HUES64 (cell line): ENCODE data around the gene OR11H7. TPM values are rescaled to one million over a fixed set of nuclear protein-coding genes. Genes with fewer than 3 reads are reported as not detected.
"Not testable (repeated sequence)": the region's sequence is repeated elsewhere in the genome, so short reads cannot be mapped to it uniquely, and the experiment has no call there.

Source experiments
- H3K27ac ChIP-seq: 2 replicates; pipeline ENCODE4 v1.7.0; 2013; ENCODE audit warnings: low read depth, low read length, inconsistent platforms
- H3K27me3 ChIP-seq: 2 replicates; pipeline ENCODE4 v1.6.1; 2013; ENCODE audit warnings: mild to moderate bottlenecking, low read length; ENCODE audit not compliant: insufficient read depth
- H3K36me3 ChIP-seq: 2 replicates; pipeline ENCODE4 v1.6.1; 2013; ENCODE audit warnings: mild to moderate bottlenecking, low read length; ENCODE audit not compliant: insufficient read depth
- H3K4me1 ChIP-seq: 2 replicates; pipeline ENCODE4 v1.6.1; 2013; ENCODE audit warnings: mild to moderate bottlenecking, low read length, moderate library complexity; ENCODE audit not compliant: insufficient read depth
- H3K4me3 ChIP-seq: 2 replicates; pipeline ENCODE4 v1.5.1; 2013; ENCODE audit warnings: mild to moderate bottlenecking, low read length, moderate library complexity
- H3K9ac ChIP-seq: 2 replicates; pipeline ENCODE4 v1.6.1; 2013; ENCODE audit warnings: mild to moderate bottlenecking, low read depth, low read length
- H3K9me3 ChIP-seq: 2 replicates; pipeline ENCODE4 v1.6.1; 2013; ENCODE audit warnings: low read depth, low read length; ENCODE audit not compliant: insufficient read depth
- WGBS: fragments of 150-250, 120-280 bp; methylation state at CpG from one replicate; pipeline ENCODE4 v1.1.7; 2013; ENCODE audit warnings: missing lambda C conversion rate; 5-methylcytosine and 5-hydroxymethylcytosine counted together
- polyA plus RNA-seq, 2 experiments: library from polyadenylated mRNA; stranded (reverse); fragments of 50-300 nt; gene quantifications; one replicate each; pipeline ENCODE4 v1.2.3, GENCODE V29; 2013

OR11H7 gene
- polyA plus RNA-seq (2013, experiment 1 of 2) = not detected
- not detected for polyA plus RNA-seq (2013, experiment 2 of 2)

DNA sequence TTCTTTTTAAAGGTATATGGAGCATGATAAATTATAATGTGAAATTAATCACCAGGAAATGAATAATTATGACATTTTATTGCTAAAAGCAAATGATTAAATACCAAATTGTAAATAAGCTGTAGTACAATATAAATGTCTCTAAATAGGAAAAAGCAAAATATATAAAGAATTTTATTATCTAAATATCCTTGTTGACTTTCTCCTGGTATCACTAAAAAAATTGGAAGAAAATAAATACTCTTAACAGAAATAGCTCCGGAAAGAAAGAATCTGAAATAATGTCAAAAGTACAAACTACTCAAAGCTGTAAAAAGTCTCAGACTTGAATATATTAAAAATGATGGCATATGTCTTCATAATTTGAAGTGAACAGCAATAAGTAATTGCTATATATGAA, at the start of gene OR11H7:
Gene OR11H7 (plus strand): TSS at position 301 of the 400 bp plus-strand sequence.
- WGBS = no CpG with 5 or more reads among the region's 1 CpG
- H3K27me3 ChIP-seq = no peaks in the 10 kb centered on the region
- H3K9ac ChIP-seq = no peak within 1 kb of the TSS
- peaks cover 65% of the 10 kb centered on the region for H3K9me3 ChIP-seq
- H3K36me3 ChIP-seq = no peaks in the 10 kb centered on the region
- no peaks in the 10 kb centered on the region for H3K4me1 ChIP-seq
- H3K4me3 ChIP-seq = no peak within 1 kb of the TSS
- no peak within 1 kb of the TSS for H3K27ac ChIP-seq

DNA sequence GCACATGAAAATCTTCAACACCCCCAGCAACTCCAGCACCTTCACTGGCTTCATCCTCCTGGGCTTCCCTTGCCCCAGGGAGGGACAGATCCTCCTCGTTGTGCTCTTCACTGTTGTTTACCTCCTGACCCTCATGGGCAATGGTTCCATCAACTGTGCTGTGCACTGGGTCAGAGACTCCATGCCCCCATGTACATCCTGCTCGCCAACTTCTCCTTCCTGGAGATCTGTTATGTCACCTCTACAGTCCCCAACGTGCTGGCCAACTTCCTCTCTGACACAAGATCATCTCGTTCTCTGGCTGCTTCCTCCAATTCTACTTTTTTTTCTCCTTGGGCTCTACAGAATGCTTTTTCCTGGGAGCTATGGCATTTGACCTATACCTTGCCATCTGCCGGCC, 49.6 kb upstream of the OR11H7 start:
- Histone ChIP-seq H3K4me1 (no peaks in the 10 kb centered on the region), H3K36me3 (no peaks in the 10 kb centered on the region), H3K27ac (no peak overlapping the region), H3K4me3 (no peak overlapping the region), H3K9me3 (peaks cover 92% of the 10 kb centered on the region), H3K27me3 (no peaks in the 10 kb centered on the region), H3K9ac (no peak overlapping the region)
- 58% methylated on average over 5 of the region's 5 CpGs for WGBS

DNA sequence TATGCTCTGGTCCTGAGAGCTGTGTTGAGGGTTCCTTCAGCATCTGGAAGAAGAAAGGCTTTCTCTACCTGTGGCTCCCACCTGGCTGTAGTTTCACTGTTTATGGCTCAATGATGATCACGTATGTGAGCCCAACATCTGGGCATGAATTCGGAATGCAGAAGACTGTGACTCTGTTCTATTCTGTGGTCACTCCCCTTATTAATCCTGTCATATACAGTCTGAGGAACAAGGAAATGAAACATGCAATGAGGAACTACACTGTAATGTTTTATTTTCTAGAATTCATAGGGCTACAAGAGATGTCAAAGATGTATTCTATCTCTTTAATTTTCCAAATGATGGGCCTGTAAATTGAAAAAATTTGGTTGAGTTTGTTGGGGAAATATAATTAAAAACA, 48.9 kb upstream of the OR11H7 start:
- H3K27ac ChIP-seq = no peak overlapping the region
- H3K27me3 ChIP-seq = no peaks in the 10 kb centered on the region
- H3K9ac ChIP-seq = no peak overlapping the region
- no peak overlapping the region for H3K4me3 ChIP-seq
- no peaks in the 10 kb centered on the region for H3K36me3 ChIP-seq
- peaks cover 96% of the 10 kb centered on the region for H3K9me3 ChIP-seq
- H3K4me1 ChIP-seq = no peaks in the 10 kb centered on the region
- 79% methylated on average over 2 of the region's 2 CpGs for WGBS

DNA sequence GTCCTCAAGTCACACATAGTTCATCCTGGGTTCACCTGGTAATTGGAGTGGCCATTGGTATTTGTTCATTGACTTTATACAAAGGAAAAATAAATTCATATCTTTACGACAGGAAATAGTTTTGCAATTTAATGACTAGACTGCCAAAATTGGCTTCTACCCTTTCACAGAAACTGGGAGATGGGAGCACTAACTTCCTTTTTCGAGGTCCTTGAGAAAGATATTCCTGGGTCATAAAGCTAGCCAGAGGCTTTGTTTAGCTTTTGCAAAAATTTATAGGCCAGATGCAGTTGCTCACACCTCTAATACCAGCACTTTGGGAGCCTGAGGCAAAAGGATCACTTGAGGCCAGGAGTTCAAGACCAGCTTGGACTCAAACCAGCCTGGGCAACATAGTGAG, 48.3 kb upstream of the OR11H7 start:
- no peak overlapping the region for H3K9ac ChIP-seq
- peaks cover 92% of the 10 kb centered on the region for H3K9me3 ChIP-seq
- no peak overlapping the region for H3K4me3 ChIP-seq
- H3K4me1 ChIP-seq = no peaks in the 10 kb centered on the region
- 83% methylated on average over 2 of the region's 2 CpGs for WGBS
- no peaks in the 10 kb centered on the region for H3K27me3 ChIP-seq
- no peaks in the 10 kb centered on the region for H3K36me3 ChIP-seq
- H3K27ac ChIP-seq = no peak overlapping the region

DNA sequence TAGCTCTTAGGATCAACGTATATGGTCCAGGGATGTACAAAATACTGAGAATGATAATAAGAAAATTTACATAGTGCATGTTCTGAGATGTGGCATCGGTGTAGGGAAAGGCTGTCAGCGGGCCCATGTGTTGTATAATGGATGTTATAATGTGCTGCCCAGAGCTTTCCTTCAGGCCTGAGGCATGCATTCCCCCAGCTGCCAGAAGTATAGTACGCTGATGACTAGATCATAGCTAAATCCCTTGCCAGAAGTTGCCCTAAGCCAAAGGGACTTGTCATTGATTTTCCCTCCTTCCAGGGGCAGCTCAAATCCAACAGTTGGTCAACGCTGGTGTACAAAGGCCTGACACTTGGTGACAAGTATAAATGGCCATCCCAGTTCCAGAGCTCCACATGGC, 44.6 kb upstream of the OR11H7 start:
- Histone ChIP-seq H3K4me3 (no peak overlapping the region), H3K9me3 (peaks cover 93% of the 10 kb centered on the region), H3K9ac (no peak overlapping the region), H3K27me3 (no peaks in the 10 kb centered on the region), H3K36me3 (no peaks in the 10 kb centered on the region), H3K4me1 (no peaks in the 10 kb centered on the region), H3K27ac (no peak overlapping the region)
- WGBS = 63% methylated on average over 5 of the region's 5 CpGs

DNA sequence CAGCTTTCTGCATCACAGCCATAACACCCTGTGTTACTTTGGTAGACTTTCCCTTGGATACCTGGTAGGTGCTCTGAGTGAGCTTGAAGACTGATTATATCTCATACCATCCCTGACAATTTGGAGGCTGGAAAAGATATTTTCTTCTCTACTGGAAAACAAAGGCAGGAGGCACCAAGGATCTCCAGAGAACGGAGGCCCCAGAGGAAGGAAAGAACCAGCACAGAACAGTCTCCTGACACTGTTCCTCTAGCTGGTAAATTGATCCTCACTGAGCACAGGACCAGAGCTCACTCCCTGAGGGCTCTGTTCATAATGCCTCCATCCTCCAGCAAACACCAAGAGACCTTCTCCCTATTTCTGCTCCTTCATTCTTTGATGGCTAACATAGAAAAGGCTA, 38.2 kb upstream of the OR11H7 start, which contains the start of gene OR11G2:
Gene OR11G2 (plus strand): TSS at position 301 of the 400 bp plus-strand sequence. CDS start 6,542 bp downstream, outside the sequence.
- WGBS = 44% methylated on average over 1 of the region's 1 CpG
- Histone ChIP-seq H3K9ac (no peak within 1 kb of the TSS), H3K4me3 (no peak within 1 kb of the TSS)

DNA sequence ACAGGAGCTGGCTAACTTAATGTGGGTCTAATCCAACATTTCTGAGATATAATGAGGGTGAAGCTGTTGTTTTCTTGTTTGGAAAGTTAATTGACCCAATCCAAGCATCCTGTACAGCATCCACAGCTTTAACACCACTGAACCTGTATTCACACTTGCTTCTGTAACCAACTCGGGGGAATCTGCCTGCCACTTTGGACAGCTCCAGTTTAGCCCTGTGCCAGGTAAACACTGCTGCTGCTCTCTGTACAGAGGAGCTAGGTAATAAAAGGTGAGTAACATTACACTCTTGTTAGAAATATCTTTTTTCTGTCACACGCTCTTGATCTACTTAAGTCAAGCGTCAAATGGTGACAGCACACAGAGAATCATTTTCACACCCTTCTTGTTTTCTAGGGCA, 37.4 kb upstream of the OR11H7 start:
- H3K4me1 ChIP-seq = no peaks in the 10 kb centered on the region
- no peak overlapping the region for H3K27ac ChIP-seq
- no peaks in the 10 kb centered on the region for H3K36me3 ChIP-seq
- WGBS = 81% methylated on average over 3 of the region's 3 CpGs
- no peak overlapping the region for H3K9ac ChIP-seq
- peaks cover 96% of the 10 kb centered on the region for H3K9me3 ChIP-seq
- H3K27me3 ChIP-seq = no peaks in the 10 kb centered on the region
- no peak overlapping the region for H3K4me3 ChIP-seq

More for the DNA sequence above, 38.2 kb upstream of the OR11H7 start, which contains the start of gene OR11G2:
- H3K36me3 ChIP-seq = no peaks in the 10 kb centered on the region
- H3K4me1 ChIP-seq = no peaks in the 10 kb centered on the region
- no peaks in the 10 kb centered on the region for H3K27me3 ChIP-seq
- H3K27ac ChIP-seq = no peak within 1 kb of the TSS
- H3K9me3 ChIP-seq = peaks cover 96% of the 10 kb centered on the region

DNA sequence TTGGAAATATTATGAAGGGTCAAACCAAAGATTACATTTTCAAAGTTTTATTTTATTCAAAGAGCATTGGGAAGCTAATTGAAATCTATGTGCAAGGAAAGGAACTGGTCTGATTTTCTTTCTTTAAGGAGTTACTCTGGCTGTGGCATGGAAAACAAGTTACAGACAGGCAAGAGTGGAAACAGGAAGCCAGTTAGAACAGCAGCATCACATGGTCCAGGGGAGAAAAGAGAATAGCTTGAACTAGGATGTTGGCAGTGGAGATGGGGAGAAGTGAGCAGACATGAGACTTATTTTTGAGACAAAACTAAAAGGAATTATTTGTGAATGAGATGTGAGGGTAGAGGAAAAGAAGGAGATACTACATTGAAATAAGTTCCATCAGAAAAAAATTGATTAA, 34.7 kb upstream of the OR11H7 start:
- no peaks in the 10 kb centered on the region for H3K4me1 ChIP-seq
- H3K27ac ChIP-seq = no peak overlapping the region
- H3K9me3 ChIP-seq = peaks cover 96% of the 10 kb centered on the region
- H3K4me3 ChIP-seq = no peak overlapping the region
- no peaks in the 10 kb centered on the region for H3K36me3 ChIP-seq
- no peak overlapping the region for H3K9ac ChIP-seq
- H3K27me3 ChIP-seq = no peaks in the 10 kb centered on the region

DNA sequence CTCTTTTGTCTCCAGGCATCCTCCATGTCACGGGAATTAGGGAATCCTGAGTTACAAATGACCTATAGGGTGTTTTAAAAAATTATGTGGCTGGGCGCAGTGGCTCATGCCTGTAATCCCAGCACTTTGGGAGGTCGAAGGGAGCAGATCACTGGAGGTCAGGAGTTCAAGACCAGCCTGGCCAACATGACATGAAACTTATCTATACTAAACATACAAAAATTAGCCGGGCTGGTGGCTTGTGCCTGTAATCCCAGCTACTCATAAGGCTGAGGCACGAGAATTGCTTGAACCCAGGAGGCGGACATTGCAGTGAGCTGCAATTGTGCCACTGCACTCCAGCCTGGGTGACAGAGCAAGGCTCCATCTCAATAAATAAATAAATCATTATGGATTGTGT, 33.6 kb upstream of the OR11H7 start:
- 70% methylated on average over 6 of the region's 6 CpGs for WGBS
- peaks cover 96% of the 10 kb centered on the region for H3K9me3 ChIP-seq
- H3K9ac ChIP-seq = not testable (repeated sequence)

DNA sequence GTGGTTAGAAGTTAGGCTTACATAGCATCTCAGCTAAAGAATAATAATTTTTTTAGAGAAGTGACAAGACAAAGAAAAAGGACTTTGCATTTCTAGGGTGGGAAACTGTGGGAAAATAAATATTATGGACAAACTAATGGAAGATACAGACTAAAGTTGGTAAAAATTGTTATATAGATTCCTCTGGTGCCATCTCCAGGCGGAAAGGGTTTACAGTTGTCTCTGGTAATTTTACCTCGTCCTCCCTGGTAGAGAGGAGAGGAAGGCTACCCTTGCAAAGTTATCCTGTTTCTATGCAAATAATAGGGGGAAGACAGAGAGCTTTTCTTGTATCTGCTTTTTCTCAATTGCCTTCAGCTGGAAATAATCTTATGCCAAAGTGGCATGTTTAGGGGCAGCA, 32.9 kb upstream of the OR11H7 start:
- H3K9ac ChIP-seq = no peak overlapping the region
- WGBS = 36% methylated on average over 2 of the region's 2 CpGs
- no peaks in the 10 kb centered on the region for H3K4me1 ChIP-seq
- H3K27me3 ChIP-seq = no peaks in the 10 kb centered on the region
- H3K9me3 ChIP-seq = peaks cover 96% of the 10 kb centered on the region
- no peaks in the 10 kb centered on the region for H3K36me3 ChIP-seq
- H3K4me3 ChIP-seq = no peak overlapping the region
- H3K27ac ChIP-seq = no peak overlapping the region

More for the DNA sequence above, 33.6 kb upstream of the OR11H7 start:
- not testable (repeated sequence) for H3K4me3 ChIP-seq, H3K27me3 ChIP-seq, H3K27ac ChIP-seq, H3K36me3 ChIP-seq, H3K4me1 ChIP-seq

DNA sequence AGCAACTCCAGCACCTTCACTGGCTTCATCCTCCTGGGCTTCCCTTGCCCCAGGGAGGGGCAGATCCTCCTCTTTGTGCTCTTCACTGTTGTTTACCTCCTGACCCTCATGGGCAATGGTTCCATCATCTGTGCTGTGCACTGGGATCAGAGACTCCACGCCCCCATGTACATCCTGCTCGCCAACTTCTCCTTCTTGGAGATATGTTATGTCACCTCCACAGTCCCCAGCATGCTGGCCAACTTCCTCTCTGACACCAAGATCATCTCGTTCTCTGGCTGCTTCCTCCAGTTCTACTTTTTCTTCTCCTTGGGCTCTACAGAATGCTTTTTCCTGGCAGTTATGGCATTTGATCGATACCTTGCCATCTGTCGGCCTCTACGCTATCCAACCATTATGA, 31.3 kb upstream of the OR11H7 start:
- Histone ChIP-seq H3K36me3 (no peaks in the 10 kb centered on the region), H3K4me3 (no peak overlapping the region), H3K4me1 (no peaks in the 10 kb centered on the region), H3K9me3 (peaks cover 93% of the 10 kb centered on the region), H3K27me3 (no peaks in the 10 kb centered on the region), H3K9ac (no peak overlapping the region), H3K27ac (no peak overlapping the region)
- 89% methylated on average over 5 of the region's 6 CpGs for WGBS

DNA sequence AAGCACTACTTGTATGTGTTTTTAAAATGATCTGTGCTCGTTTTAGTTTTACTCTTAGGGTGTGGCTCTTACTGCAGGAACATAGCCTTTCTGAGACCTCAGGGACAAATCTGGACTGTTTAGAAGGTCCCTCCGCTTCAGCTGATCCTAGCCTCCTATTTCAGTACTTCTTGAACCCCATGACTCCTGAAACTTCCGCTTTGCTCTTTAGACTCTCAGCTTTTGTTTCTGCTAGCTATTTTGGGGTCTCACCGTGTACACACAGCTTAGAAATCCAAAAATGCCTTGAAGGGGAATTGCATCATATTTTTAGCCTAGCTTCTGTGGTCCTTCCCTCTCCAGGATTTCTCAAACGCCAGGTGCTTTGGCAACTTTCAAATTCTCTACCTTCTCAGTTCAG, 29.8 kb upstream of the OR11H7 start:
- 61% methylated on average over 5 of the region's 5 CpGs for WGBS
- Histone ChIP-seq H3K9me3 (peaks cover 92% of the 10 kb centered on the region), H3K4me1 (no peaks in the 10 kb centered on the region), H3K9ac (no peak overlapping the region), H3K4me3 (no peak overlapping the region), H3K27ac (no peak overlapping the region), H3K36me3 (no peaks in the 10 kb centered on the region), H3K27me3 (no peaks in the 10 kb centered on the region)
